HCT116 (cell line): ENCODE data around the gene PRKD2. TPM values are rescaled to one million over a fixed set of nuclear protein-coding genes. Genes with fewer than 3 reads are reported as not detected.

Experiments
- ATAC-seq: fragments of 200-7000 bp; cut with Tn5 transposase; 2 replicates; pipeline ENCODE4 v1.9.1; 2020; ENCODE audit warnings: mild to moderate bottlenecking, moderate library complexity
- BruUV-seq: library from RNA; stranded (reverse); fragments of 400-500 nt; replicated peaks from 2 replicates; lab custom pipeline; 2021; lab: Mats Ljungman, UMichigan
- CTCF ChIA-PET: fragments of 300-600 bp; sonication (Branson Sonifier 250); formaldehyde crosslinking; loops from one replicate; lab custom pipeline; 2021; ENCODE audit warnings: antibody characterized with exemption; lab: Charles Lee
- POLR2A ChIA-PET: fragments of 300-600, 350-600 bp; sonication (Branson Sonifier 250); formaldehyde crosslinking; loops from one replicate; lab custom pipeline; 2021; ENCODE audit warnings: antibody characterized with exemption; lab: Charles Lee
- RAD21 ChIA-PET, 2 experiments: fragments of 300-600 bp; sonication (Branson Sonifier 250); formaldehyde crosslinking; loops; one replicate each; lab custom pipeline; 2023; ENCODE audit warnings: low total read pairs in 2 of 2; ENCODE audit not compliant: uncharacterized antibody in 2 of 2, unreplicated experiment in 2 of 2, low non-redundant PET in 1 of 2; lab: Charles Lee
- DNase-seq: peaks from one replicate; pipeline ENCODE4 v3.0.0-alpha.2; 2010; ENCODE audit warnings: low read depth, low spot score
- H2AFZ ChIP-seq: fragments of 200-600 bp; shearing (Covaris generic), sonication (generic); 2 replicates; pipeline ENCODE4 v1.6.1; 2017; ENCODE audit warnings: low read depth, mixed run types, mixed read lengths, antibody characterized with exemption, low read length; ENCODE audit not compliant: poor library complexity, severe bottlenecking
- H3K27ac ChIP-seq: 2 replicates; pipeline ENCODE4 v1.5.1; 2012; ENCODE audit warnings: low read depth, low read length
- H3K27me3 ChIP-seq: fragments of 200-600 bp; sonication (generic); 2 replicates; pipeline ENCODE4 v1.6.1; 2016; ENCODE audit warnings: mixed run types, low read length, mixed read lengths; ENCODE audit not compliant: insufficient read depth
- H3K36me3 ChIP-seq, 2 experiments: fragments of 200-500 bp in 1 of 2; fragments of 200-600 bp in 1 of 2; sonication (Bioruptor generic) in 1 of 2; sonication (generic) in 1 of 2; 2 replicates each; pipeline versions ENCODE4 v1.5.1 to v1.6.1; 2014 to 2016; ENCODE audit warnings: low read length in 2 of 2, inconsistent platforms in 1 of 2, mixed read lengths in 1 of 2, mixed run types in 1 of 2; ENCODE audit not compliant: insufficient read depth in 2 of 2, control insufficient read depth in 1 of 2
- H3K4me1 ChIP-seq, 2 experiments: fragments of 200-600 bp in 1 of 2; sonication (generic) in 1 of 2; 2 replicates each; pipeline versions ENCODE4 v1.5.1 to v1.6.1; 2012 to 2017; ENCODE audit warnings: low read length in 2 of 2, inconsistent platforms in 1 of 2, mild to moderate bottlenecking in 1 of 2, mixed read lengths in 1 of 2, mixed run types in 1 of 2, moderate library complexity in 1 of 2; ENCODE audit not compliant: insufficient read depth in 2 of 2, control insufficient read depth in 1 of 2
- H3K4me2 ChIP-seq: fragments of 200-600 bp; sonication (generic); 2 replicates; pipeline ENCODE4 v1.6.1; 2017; ENCODE audit warnings: mixed run types, low read length, mixed read lengths
- H3K4me3 ChIP-seq, 2 experiments: fragments of 200-600 bp in 1 of 2; sonication (generic) in 1 of 2; replicated peaks in 1 of 2; 2 replicates each; pipeline ENCODE4 v1.5.1; 2011 to 2016; ENCODE audit warnings: low read length in 2 of 2, control low read depth in 1 of 2, low read depth in 1 of 2, mild to moderate bottlenecking in 1 of 2, mixed read lengths in 1 of 2, mixed run types in 1 of 2
- H3K79me2 ChIP-seq: fragments of 200-600 bp; sonication (generic); 2 replicates; pipeline ENCODE4 v1.6.1; 2017; ENCODE audit warnings: mild to moderate bottlenecking, mixed run types, low read length, moderate library complexity, mixed read lengths; ENCODE audit not compliant: insufficient read depth
- H3K9ac ChIP-seq: fragments of 200-600 bp; sonication (generic); 2 replicates; pipeline ENCODE4 v1.6.1; 2016; ENCODE audit warnings: low read length, mixed read lengths
- H3K9me2 ChIP-seq: fragments of 200-600 bp; sonication (generic), shearing (Covaris generic); 2 replicates; pipeline ENCODE4 v1.6.1; 2017; ENCODE audit warnings: mixed run types, mild to moderate bottlenecking, moderate library complexity; ENCODE audit not compliant: insufficient read depth
- H3K9me3 ChIP-seq, 2 experiments: fragments of 200-500 bp in 1 of 2; fragments of 200-600 bp in 1 of 2; sonication (Bioruptor generic) in 1 of 2; sonication (generic) in 1 of 2; 2 replicates each; pipeline ENCODE4 v1.6.1; 2014 to 2017; ENCODE audit warnings: low read length in 2 of 2, mixed read lengths in 2 of 2, inconsistent platforms in 1 of 2, low read depth in 1 of 2, mild to moderate bottlenecking in 1 of 2, mixed run types in 1 of 2, moderate library complexity in 1 of 2; ENCODE audit not compliant: control insufficient read depth in 1 of 2, insufficient read depth in 1 of 2
- H4K20me1 ChIP-seq: fragments of 200-600 bp; sonication (generic), shearing (Covaris generic); 2 replicates; pipeline ENCODE4 v1.6.1; 2017; ENCODE audit warnings: mixed run types, mild to moderate bottlenecking, moderate library complexity; ENCODE audit not compliant: insufficient read depth
- CBX3 ChIP-seq: IDR thresholded peaks from 2 replicates; pipeline ENCODE4 v1.6.1; 2012; ENCODE audit warnings: low read depth
- CTCF ChIP-seq, 3 experiments: fragments of 200-600 bp in 1 of 3; sonication (generic) in 1 of 3; IDR thresholded peaks in 2 of 3; conservative IDR thresholded peaks in 1 of 3; 2 replicates each; pipeline ENCODE4 v1.5.1; 2012 to 2017; ENCODE audit warnings: low read depth in 2 of 3, low read length in 2 of 3, antibody characterized with exemption in 1 of 3, borderline replicate concordance in 1 of 3, control low read depth in 1 of 3, mild to moderate bottlenecking in 1 of 3, mixed read lengths in 1 of 3, mixed run types in 1 of 3, moderate library complexity in 1 of 3; ENCODE audit not compliant: insufficient read depth in 1 of 3
- ELF1 ChIP-seq: IDR thresholded peaks from 2 replicates; pipeline ENCODE4 v1.6.1; 2012; ENCODE audit warnings: low read depth, borderline replicate concordance
- EZH2 ChIP-seq: fragments of 200-600 bp; sonication (generic); IDR thresholded peaks from 2 replicates; pipeline ENCODE4 v1.6.1; 2017; ENCODE audit warnings: antibody characterized with exemption, mixed run types
- EZH2phosphoT487 ChIP-seq: fragments of 200-600 bp; IDR thresholded peaks from 2 replicates; pipeline ENCODE4 v1.6.1; 2018; ENCODE audit warnings: antibody characterized with exemption, borderline replicate concordance
- FOSL1 ChIP-seq: IDR thresholded peaks from 2 replicates; pipeline ENCODE4 v1.6.1; 2012; ENCODE audit warnings: low read depth
- JUND ChIP-seq: IDR thresholded peaks from 2 replicates; pipeline ENCODE4 v1.6.1; 2012
- MAX ChIP-seq: IDR thresholded peaks from 2 replicates; pipeline ENCODE4 v1.6.1; 2012
- POLR2A ChIP-seq: IDR thresholded peaks from 2 replicates; pipeline ENCODE4 v1.7.0; 2011; ENCODE audit warnings: borderline replicate concordance; ENCODE audit not compliant: insufficient read depth, insufficient read length; ENCODE audit errors: extremely low read depth
- POLR2AphosphoS5 ChIP-seq: IDR thresholded peaks from 2 replicates; pipeline ENCODE4 v1.6.1; 2011; ENCODE audit warnings: mild to moderate bottlenecking, low read depth, low read length, moderate library complexity
- RAD21 ChIP-seq: IDR thresholded peaks from 2 replicates; pipeline ENCODE4 v1.6.1; 2012; ENCODE audit warnings: low read depth, mild to moderate bottlenecking
- SIN3A ChIP-seq: IDR thresholded peaks from 2 replicates; pipeline ENCODE4 v1.6.1; 2012; ENCODE audit warnings: low read depth
- SP1 ChIP-seq: IDR thresholded peaks from 2 replicates; pipeline ENCODE4 v1.6.1; 2012; ENCODE audit warnings: low read depth
- SRF ChIP-seq: IDR thresholded peaks from 2 replicates; pipeline ENCODE4 v1.6.1; 2012; ENCODE audit warnings: low read depth
- YY1 ChIP-seq: IDR thresholded peaks from 2 replicates; pipeline ENCODE4 v1.6.1; 2011; ENCODE audit warnings: low read length, low read depth, moderate library complexity, mild to moderate bottlenecking; ENCODE audit not compliant: insufficient replicate concordance; ENCODE audit errors: extremely low read depth
- ZBTB33 ChIP-seq: IDR thresholded peaks from 2 replicates; pipeline ENCODE4 v1.6.1; 2011; ENCODE audit warnings: mild to moderate bottlenecking, low read length, moderate library complexity; ENCODE audit not compliant: insufficient replicate concordance; ENCODE audit errors: extremely low read depth
- ZNF274 ChIP-seq: fragments of 200-500 bp; sonication (Bioruptor generic); IDR thresholded peaks from 2 replicates; pipeline ENCODE4 v1.6.1; 2014; ENCODE audit warnings: mild to moderate bottlenecking, low read depth, low read length, inconsistent platforms
- intact Hi-C: fragments of 100-400 bp; cut with micrococcal nuclease; formaldehyde crosslinking; loops from 2 replicates; pipeline ENCODE4 v1.10.0; 2022
- total RNA-seq: library from RNA; stranded (reverse); gene quantifications from one replicate; pipeline ENCODE4 v1.2.1, GENCODE V29; 2021; ENCODE audit not compliant: unreplicated experiment
- TF ChIP-seq, protein P1 (sequence below): IDR thresholded peaks from 2 replicates; pipeline ENCODE4 v1.6.1; 2012; ENCODE audit warnings: low read depth

The PRKD2 gene
- total RNA-seq, 1 experiment from 2014 or later = 73.5 TPM

DNA sequence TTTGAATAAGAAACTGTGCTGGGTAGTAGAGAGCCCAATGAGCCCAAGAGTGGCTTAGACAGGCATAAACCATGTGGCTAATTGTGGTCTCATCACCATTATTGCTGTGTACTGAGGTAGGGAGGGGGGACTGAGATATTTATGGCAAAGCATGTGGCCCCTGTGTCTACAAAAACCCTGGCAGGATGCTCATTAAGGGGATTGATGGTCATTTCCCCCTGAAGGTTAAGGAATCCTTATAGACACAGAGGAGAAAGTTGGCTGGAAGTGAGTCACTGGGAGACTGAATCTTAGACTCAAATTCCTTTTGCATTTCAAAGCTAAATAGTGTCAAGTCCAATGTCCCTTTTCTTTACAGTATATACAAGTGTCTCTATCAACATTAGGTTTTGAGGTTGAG lies 46.1 kb downstream of the PRKD2 start:
- POLR2A ChIA-PET = interaction anchor here (1.1 kb wide), 1 partner anchor 9 kb away, joined by 6 read pairs; the partner anchor contains the start of gene DACT3
- CTCF ChIA-PET = interaction anchor here (3.1 kb wide), 1 partner anchor 9 kb away, joined by 15 read pairs; the partner anchor contains the start of gene DACT3

More for the DNA sequence above, 46.1 kb downstream of the PRKD2 start:
- no peak overlapping the region for H2AFZ ChIP-seq
- no TSS peak for BruUV-seq
- H3K36me3 ChIP-seq = peaks cover 0 to 11% of the 10 kb centered on the region in 2 experiments; a peak in 2 of 4 replicates
- H3K27ac ChIP-seq = no peak overlapping the region
- H3K79me2 ChIP-seq = no peaks in the 10 kb centered on the region
- H3K9ac ChIP-seq = no peak overlapping the region
- RAD21 ChIA-PET = no interaction called here
- H3K9me2 ChIP-seq = no peaks in the 10 kb centered on the region
- H4K20me1 ChIP-seq = no peaks in the 10 kb centered on the region
- H3K4me1 ChIP-seq = no peaks in the 10 kb centered on the region
- intact Hi-C loops = no loop called here
- DNase-seq (no peak), ATAC-seq (no peak)
- no peaks in the 10 kb centered on the region for H3K27me3 ChIP-seq
- no peak overlapping the region for H3K4me2 ChIP-seq
- H3K4me3 ChIP-seq = no peak overlapping the region
- TF ChIP-seq SRF (no peak), FOSL1 (no peak), ELF1 (no peak), RAD21 (no peak), ZBTB33 (no peak), EZH2phosphoT487 (no peak), CBX3 (no peak), ZNF274 (no peak), MAX (no peak), EZH2 (no peak), SIN3A (no peak), SP1 (no peak), JUND (no peak), YY1 (no peak), POLR2AphosphoS5 (no peak), CTCF (IDR thresholded peaks at IDR 0.05 in 2 of 3, conservative IDR thresholded peaks at IDR 0.05 in 1 of 3; ENCODE audit: borderline replicate concordance in 1 of 3, insufficient read depth in 1 of 3, low read depth in 2 of 3, low read length in 2 of 3) (no peak), POLR2A (no peak)
- TF ChIP-seq, protein P1, sequence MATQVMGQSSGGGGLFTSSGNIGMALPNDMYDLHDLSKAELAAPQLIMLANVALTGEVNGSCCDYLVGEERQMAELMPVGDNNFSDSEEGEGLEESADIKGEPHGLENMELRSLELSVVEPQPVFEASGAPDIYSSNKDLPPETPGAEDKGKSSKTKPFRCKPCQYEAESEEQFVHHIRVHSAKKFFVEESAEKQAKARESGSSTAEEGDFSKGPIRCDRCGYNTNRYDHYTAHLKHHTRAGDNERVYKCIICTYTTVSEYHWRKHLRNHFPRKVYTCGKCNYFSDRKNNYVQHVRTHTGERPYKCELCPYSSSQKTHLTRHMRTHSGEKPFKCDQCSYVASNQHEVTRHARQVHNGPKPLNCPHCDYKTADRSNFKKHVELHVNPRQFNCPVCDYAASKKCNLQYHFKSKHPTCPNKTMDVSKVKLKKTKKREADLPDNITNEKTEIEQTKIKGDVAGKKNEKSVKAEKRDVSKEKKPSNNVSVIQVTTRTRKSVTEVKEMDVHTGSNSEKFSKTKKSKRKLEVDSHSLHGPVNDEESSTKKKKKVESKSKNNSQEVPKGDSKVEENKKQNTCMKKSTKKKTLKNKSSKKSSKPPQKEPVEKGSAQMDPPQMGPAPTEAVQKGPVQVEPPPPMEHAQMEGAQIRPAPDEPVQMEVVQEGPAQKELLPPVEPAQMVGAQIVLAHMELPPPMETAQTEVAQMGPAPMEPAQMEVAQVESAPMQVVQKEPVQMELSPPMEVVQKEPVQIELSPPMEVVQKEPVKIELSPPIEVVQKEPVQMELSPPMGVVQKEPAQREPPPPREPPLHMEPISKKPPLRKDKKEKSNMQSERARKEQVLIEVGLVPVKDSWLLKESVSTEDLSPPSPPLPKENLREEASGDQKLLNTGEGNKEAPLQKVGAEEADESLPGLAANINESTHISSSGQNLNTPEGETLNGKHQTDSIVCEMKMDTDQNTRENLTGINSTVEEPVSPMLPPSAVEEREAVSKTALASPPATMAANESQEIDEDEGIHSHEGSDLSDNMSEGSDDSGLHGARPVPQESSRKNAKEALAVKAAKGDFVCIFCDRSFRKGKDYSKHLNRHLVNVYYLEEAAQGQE = no peak
- no peaks in the 10 kb centered on the region for H3K9me3 ChIP-seq
